Activated naive CD4-positive, alpha-beta T cell treated with anti-CD3 and anti-CD28 coated beads, Interleukin-2, amount 50 U/mL, for 16 hours (primary cell): Measurements from ENCODE around the gene MAN1C1.
A peak's percentile ranks its signal among the peaks of the same experiment; 100 is the strongest.
"Not testable (repeated sequence)": the region's sequence is repeated elsewhere in the genome, so short reads cannot be mapped to it uniquely, and the experiment has no call there.

ENCODE experiments used
- DNase-seq: peaks from one replicate; pipeline ENCODE4 v3.0.0-alpha.2; 2020

MAN1C1 gene

DNA sequence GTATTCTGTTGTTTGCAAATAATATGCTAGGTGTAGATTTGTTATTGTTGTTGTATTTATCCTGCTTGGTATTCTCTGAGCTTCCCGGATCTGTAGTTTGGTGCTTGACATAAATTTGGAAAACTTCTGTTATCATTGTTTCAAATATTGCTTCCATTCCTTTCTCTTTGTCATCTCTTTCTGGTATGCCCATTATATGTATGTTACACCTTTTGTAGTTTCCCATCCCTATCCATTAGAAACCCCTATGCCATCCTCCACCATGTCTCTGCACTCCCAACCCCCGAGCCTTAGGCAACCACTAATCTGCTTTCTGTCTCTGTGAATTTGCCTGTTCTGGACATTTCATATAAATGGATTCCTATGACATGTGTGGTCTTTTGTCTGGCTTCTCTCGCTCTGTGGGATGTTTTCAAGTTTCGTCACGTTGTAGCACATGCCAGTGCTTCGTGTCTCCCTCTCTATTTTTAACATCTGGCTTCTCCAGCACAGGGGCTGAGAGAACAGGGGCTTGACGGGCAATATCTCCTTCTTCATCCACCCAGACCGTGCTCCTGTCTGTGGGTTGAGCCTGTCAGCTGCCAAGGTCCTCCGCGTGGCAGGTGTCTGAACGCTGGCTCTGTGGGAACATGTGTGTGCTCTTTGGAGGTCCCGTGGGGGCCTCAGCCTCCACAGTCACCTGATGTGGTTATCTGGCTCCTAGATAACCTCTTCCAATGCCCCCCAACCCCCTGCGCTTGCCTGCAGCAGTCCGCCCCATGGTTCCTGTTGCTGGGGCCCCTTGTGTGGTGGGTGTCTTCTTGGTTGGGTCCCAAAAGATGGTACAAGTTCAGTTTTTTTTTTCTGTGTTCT is 32.8 kb upstream of the MAN1C1 start:
- no peak for DNase-seq

DNA sequence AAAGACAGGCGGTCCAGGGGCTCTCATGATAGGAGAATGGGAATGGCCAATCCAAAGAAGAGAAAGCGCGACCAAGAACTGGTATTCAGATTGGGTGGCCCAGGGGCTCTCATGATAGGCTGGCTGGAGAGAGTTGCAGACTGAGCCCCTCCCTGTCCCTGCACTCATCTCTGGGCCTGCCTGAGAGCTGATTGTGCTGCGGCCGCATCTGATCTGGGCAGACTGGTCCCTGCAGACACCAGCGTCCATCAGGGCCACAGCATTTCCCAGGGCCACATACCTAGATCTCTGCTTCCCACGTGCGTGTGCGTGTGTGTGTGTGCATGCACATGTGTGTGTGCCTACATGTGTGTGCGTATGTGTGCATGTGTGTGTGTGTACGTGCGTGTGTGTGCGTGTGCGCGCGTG is 30.4 kb upstream of the MAN1C1 start:
- no peak for DNase-seq

DNA sequence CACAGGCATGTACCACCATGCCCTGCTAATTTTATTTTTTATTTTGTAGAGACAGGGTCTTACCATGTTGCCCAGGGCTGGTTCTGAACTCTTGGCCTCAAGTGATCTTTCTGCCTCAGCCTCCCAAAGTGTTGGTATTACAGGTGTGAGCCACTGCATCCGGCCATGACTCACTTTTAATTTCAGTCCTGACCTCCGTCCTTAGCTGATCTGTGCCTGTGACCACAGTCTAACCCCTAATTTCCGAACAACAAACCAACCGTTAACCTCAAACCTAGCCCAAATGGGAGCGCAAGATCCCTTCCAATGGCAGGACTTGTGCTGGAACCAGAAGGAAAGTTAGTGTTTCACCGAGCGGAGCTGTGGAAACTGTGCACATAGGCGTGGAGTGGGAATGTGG is 29.3 kb upstream of the MAN1C1 start:
- no peak for DNase-seq

DNA sequence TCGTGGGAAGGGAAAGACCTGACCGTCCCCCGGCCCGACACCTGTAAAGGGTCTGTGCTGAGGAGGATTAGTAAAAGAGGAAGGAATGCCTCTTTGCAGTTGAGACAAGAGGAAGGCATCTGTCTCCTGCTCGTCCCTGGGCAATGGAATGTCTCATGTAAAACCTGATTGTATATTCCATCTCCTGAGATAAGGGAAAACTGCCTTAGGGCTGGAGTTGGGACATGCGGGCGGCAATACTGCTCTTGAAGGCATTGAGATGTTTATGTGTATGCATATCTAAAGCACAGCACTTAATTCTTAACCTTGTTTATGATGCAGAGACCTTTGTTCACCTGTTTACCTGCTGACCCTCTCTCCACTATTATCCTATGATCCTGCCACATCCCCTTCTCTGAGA is 28.4 kb upstream of the MAN1C1 start:
- DNase-seq: not testable (repeated sequence)

DNA sequence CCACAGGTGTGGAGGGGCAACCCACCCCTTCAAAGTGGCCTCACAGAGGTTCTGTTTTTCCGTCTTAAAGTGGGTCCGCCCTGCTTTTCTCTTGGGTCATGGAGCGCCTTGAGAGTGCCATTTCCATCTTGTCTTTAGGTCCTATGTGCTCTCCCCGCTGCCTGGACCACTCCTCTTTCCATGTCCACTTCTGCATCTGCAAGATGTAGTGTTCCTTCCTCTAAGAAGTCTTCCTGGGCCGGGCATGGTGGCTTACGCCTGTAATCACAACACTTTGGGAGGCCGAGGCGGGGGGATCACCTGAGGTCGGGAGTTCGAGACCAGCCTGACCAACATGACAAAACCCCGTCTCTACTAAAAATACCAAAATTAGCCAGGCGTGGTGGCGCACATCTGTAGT is 27.8 kb upstream of the MAN1C1 start:
- not testable (repeated sequence) for DNase-seq

DNA sequence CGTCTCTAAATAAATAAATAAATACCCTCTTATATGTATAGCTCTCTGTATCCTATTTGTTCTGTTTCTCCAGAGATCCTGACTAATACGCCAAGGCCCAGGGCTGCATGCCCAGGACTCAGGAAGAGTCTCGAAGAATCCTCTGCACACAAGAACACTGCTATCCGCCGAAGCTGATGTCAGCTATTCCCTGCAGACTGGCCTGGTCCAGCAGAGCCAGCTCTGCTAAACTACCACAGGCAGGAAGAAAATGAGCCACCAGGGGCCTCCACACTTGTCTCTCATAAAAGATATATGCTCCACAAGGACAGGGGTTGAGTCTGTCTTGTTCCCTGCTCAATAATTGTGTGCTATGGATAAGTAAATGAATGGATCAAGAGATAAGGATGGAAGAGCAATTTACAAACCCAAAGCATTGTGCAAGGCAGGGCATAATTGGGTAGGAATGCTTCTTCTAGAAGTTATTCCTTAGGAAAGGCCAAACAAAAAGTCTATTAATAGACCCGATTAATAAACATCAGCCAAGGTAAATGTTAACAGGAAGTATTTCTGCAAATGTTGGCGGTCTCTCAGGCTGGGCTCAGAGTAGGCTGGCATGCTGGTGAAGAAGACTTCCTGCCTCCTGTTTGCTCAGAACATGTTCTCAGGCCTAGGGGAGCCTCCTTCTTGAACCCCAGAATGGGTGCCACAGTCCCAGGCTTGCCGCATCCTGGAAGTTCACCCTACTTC is 26.3 kb upstream of the MAN1C1 start:
- no peak for DNase-seq

DNA sequence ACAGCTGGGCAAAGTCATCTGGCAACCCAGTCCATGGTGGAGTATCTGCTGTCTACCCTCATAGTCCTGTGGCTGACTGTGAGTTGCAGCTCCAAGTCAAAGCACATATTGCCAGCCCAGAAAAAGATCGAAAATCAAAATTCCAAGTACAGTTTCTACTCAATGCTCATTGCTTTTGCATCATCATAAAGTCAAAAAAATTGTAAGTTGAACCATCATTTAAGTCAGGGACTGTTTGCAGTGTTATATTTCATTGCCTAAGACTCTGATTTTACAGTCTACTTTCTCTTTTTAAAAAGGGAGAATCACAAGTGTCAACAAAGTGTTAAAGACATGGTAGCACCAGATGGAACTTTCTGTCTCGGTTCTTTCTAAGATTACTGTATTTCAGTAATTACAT is 22.7 kb upstream of the MAN1C1 start:
- no peak for DNase-seq

DNA sequence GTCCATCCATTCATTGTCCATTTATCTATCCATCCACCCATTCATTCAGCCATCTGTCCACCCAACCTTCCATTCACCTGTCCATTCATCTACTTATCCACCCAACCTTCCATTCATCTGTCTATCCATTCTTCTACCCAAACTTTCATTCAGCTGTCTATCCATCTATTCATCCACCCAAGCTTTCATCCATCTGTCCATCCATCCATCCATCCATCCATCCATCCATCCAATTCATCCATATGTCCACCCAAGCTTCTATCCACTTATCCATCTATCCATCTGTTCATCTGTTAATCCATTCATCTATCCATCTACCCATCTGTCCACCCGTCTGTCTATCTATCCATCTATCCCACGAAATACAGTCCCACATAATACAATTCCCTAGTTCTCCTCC is 21.6 kb upstream of the MAN1C1 start:
- DNase-seq: no peak

DNA sequence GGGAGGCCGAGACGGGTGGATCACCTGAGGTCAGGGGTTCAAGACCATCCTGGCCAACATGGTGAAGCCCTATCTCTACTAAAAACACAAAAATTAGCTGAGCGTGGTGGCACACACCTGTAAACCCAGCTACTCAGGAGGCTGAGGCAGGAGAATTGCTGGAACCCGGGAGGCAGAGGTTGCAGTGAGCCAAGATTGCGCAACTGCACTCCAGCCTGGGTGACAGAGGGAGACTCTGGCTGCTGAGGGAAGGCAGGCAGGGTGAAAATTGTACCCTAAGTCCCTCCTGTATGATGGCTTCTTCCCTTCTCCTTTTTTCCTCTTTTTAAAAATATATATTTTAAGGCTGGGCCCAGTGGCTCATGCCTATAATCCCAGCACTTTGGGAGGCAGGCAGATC is 19.9 kb upstream of the MAN1C1 start:
- not testable (repeated sequence) for DNase-seq

DNA sequence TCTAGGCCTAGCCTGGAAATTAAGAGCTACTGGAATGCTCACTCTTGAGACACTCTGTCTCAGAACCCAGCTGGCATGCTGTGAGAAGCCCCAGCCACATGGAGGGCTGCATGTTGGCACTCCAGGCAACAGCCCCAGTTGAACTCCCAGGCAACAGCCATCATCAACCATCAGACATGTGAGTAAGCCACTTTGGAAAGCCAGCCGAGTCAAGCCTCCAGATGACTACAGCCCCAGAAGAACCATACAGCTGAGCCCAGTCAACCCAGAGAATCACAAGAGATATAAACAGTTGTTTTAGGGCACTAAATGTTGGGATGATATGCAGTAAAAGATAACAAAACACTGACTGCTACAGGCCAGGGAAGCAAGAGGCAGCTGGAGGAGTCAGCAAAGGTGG is 17.7 kb upstream of the MAN1C1 start:
- no peak for DNase-seq

DNA sequence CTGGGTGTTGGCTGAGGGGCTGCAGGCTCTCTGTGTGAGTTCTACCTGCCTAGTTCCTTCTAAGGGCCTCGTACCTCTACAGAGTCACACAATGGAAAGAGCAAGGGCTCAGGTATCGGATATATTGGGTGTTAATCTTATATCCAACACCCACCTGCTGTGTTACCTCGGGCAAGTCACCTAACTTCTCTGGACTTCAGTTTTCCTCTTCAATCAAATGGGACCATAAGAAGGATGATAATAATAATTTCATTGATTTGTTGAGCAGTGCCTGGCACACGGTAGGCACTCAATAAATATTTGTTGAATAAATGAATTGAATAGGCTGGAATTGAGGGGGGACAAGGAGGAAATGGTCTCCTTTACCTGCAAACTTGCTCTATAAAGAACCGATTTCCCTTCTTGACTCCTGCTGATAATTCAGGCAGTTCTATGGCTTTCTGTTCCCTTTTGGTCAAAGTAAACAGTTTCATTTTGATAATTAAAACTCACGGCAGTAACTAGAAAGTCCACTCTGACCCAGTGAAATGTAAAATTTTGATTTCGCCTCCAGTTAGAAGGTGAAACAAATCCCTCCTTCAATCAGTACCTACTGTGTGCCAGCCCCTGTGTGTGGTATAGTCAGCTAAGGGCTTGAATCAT is 16.5 kb upstream of the MAN1C1 start:
- DNase-seq: no peak

DNA sequence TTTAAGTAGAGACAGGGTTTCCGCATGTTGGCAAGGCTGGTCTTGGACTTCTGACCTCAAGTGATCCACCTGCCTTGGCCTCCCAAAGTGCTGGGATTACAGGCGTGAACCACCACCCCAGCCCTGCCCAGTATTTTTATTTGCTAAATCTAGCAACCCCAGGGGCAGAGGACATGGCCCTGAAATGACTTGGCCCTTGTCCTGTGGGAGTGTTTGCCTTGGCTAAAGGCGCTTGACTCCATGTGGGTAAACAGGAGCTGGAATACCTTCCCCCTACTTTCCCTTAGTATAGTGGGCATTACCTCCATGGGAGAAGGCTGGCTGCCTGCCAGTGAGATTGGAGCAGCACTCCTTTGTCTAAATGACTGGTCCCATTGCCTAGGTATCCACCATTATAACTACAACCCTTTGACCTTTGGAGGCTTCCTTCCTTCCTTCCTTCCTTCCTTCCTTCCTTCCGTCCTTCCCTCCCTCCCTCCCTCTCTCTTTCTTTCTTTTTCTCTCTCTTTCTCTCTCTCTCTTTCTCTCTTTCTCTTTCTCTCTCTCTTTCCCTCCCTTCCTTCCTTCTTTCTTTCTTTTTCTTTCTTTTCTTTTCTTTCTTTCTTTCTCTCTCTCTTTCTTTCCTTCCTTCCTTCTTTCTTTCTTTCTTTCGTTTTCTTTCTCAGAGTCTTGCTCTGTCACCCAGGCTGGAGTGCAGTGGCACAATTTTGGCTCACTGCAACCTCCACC is 15.5 kb upstream of the MAN1C1 start:
- not testable (repeated sequence) for DNase-seq

DNA sequence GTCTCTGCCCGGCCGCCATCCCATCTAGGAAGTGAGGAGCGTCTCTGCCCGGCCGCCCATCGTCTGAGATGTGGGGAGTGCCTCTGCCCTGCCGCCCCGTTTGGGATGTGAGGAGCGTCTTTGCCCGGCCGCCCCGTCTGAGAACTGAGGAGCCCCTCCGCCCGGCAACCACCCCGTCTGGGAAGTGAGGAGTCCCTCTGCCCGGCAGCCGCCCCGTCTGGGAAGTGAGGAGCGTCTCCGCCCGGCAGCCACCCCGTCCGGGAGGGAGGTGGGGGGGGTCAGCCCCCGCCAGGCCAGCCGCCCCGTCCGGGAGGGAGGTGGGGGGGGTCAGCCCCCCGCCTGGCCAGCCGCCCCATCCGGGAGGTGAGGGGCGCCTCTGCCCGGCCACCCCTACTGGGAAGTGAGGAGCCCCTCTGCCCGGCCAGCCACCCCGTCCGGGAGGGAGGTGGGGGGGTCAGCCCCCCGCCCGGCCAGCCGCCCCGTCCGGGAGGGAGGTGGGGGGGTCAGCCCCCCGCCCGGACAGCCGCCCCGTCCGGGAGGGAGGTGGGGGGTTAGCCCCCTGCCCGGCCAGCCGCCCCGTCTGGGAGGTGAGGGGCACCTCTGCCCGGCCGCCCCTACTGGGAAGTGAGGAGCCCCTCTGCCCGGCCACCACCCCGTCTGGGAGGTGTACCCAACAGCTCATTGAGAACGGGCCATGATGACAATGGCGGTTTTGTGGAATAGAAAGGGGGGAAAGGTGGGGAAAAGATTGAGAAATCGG is 12.6 kb upstream of the MAN1C1 start:
- not testable (repeated sequence) for DNase-seq

DNA sequence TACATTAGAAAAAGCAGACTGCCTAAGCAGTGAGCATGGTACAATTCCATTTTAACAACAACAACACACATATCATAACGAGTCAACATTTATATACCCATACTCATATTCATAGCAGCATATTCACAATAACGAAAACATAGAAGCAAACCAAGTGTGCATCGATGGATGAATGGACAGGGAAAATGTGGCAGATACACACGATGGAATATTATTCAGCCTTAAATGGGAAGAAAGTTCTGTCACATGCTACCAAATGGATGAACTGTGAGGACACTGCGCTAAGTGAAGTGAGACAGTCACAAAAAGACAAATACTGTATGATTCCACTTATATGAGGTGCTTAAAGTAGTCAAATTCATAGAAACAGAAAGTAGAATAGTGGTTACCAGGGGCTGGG is 9.5 kb upstream of the MAN1C1 start:
- no peak for DNase-seq

DNA sequence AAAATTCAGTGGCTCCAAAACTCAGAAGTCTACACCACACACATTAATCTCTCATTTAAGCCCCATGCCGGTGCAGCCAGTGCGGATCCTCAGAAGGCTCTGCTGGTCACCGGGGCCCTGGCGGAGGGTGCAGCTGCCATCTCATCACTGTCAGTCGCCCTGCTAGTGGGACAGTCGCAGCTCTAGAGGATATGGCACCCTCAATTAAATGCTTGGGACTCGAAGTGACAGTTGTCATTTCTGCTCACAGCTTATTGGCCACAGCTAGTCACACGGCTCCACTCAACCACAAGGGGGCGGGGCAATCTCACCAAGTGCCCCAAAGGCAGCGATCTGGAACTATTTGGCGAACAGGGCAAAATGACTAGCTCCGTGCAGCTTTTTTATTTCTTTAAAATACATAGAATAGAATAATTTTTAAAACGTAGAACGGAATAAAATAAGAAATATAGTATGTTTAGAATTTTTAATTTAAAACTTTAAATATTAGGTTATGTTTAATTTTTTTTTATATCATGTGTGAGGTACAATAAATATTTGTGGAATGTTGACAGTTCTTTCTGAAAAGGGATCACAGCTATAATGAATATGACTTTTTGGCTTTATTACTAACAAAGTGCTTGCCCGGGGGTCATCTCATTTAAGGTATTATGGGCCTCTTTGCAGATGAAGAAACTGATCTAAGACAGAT is 8.0 kb upstream of the MAN1C1 start:
- peak; percentile 89 for DNase-seq

DNA sequence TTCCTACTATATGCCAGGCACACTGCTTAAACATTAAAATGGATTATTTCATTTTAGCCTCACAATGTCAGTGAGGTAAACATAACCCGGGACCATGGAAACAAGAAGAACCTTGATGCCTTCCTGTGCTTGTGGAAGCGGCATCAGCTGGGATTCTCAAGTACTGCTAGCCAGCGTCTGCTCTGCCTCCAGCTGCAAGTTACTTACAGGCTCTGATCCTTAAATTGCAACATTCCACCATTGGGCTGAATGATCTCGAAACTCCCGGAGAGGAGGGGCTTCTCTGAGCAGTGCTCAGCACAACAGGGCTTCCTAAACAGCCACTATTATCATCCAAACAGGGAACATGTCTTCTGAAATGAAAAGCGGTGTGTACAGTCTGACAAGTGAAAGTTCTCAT is 6.7 kb upstream of the MAN1C1 start:
- DNase-seq: no peak

DNA sequence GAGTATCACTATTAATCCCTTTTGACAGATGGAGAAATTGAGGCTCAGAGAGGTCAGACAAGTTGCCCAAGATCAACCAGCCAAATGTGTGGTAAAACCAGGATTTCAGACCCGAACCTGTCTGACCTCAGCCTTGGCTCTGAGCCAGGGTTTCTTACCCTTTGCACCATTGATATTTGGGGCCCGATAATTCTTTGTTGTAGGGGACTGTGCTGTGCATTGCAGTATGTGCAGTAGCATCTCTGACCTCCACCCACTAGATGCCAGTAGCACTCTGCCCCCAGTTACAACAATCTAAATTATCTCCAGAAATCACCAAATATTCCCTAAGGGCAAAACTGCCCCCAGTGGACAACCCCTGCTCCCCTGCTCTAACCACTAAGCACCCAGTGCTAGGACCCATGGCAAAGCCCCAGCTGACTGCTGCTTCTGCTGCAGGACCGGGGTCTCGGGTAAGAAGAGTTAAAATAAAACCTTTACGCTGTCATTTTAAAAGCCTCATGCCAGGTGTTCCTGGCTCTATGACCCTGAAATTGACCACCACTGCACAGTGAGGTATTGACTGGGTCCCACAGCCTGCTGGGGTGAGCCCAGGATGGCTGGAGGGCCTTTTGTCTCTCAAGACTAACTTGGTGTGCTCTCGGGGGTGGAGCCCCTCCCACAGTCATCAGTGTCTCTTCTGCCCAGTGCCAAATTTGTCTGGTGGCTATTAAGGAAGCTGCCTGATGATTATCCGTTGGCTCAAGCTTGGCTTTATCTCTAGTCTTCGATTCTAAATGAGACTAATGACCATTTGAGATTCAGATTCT is 5.6 kb upstream of the MAN1C1 start:
- no peak for DNase-seq

DNA sequence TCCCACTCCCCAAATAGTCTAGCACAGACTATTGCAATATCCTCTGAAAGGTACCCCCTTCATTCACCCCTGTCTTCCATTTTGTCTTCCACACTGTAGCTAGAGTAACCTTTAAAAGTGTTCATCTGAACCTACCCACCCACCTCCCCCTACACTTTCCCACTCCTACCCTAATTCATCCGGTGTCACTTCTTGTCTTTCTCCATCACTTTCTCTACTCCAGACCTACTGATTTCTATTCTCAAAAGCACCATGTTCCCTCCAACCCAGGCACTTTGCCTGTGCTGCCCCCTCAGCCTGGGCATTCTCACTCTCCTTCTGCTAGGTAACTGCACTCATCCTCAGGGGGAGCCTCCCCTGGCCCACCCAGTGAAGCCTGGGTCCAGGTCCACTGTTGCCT is 4.7 kb upstream of the MAN1C1 start:
- no peak for DNase-seq

DNA sequence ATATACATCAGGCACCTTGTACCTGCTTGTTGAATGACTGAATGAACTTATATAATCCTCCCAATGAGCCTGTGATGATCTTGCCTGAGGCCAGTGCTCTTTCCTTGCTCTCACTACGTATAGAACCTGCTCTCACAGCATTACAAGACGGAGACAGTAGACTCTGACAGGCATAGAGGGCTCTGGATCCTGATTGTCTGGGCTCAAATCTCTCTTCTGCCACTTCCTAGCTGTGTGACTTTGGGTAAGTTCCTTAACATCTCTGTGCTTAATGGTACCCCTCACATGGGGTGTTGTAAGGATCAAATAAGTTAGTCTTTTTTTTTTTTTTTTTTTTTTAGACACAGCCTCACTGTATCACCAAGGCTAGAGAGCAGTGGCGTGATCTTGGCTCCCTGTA is 4.2 kb upstream of the MAN1C1 start:
- DNase-seq: no peak

DNA sequence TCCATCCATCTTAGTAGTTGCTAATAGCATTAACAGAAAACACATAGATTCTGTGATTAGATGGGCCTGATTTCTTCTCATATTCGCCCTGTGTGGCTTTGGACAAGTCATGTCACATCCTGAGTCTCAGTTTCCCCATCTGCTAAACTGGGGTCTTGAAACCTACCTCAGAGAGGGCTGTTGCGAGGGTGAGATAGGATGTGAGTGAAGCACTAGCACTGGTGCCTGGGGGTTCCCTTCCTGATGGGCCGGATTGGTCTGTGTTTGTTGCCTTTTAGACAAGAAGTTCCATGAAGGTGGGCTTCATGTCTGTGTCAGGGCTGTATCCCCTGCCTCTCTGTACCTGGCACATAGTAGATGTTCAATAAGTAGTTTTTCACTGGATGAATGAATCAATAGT is 3.5 kb upstream of the MAN1C1 start:
- DNase-seq: no peak
